NCI-H1436 (cell line): ENCODE results near the gene SRSF12.
"Not testable (repeated sequence)": the region's sequence is repeated elsewhere in the genome, so short reads cannot be mapped to it uniquely, and the experiment has no call there.

Experiments
- DNase-seq: peaks from one replicate; lab custom pipeline; 2025; lab: John Stamatoyannopoulos, UW

Gene SRSF12

GRCh38 chr6:89071036-89071435, 46.8 kb downstream of the SRSF12 start:
- DNase-seq = no peak

GRCh38 chr6:89069536-89070163, 48.2 kb downstream of the SRSF12 start:
- DNase-seq = no peak

- DNase-seq = no peak
Observed at GRCh38 chr6:89068695-89069094, 49.2 kb downstream of the SRSF12 start.

- DNase-seq = no peak
Observed at GRCh38 chr6:89067796-89068195, 50.1 kb downstream of the SRSF12 start.

GRCh38 chr6:89066940-89067646, 50.8 kb downstream of the SRSF12 start:
- no peak for DNase-seq

DNA sequence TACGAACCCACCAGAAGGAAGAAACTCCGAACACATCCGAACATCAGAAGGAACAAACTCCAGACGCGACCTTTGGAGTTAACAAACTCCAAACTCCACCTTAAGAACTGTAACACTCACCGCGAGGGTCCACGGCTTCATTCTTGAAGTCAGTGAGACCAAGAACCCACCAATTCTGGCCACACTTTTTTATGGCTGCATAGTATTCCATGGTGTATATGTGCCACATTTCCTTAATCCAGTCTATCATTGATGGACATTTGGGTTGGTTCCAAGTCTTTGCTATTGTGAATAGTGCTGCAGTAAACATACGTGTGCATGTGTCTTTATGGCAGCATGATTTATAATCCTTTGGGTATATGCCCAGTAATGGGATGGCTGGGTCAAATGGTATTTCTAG, 51.8 kb downstream of the SRSF12 start:
- not testable (repeated sequence) for DNase-seq

DNA sequence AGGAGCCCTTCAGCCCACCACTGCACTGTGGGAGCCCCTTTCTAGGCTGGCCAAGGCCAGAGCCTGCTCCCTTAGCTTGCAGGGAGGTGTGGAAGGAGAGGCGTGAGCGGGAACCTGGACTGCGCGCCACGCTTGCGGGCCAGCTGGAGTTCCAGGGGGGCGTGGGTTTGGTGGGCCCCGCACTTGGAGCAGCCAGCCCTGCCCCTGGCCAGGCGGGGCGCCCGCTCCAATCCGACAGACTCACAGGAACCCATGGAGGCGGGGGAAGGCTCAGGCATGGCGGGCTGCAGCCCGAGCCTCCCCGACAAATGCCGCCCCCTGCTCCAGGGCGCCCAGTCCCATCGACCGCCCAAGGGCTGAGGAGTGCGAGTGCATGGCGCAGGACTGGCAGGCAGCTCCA, 52.9 kb downstream of the SRSF12 start:
- DNase-seq = not testable (repeated sequence)

GRCh38 chr6:89063881-89064280, 54.0 kb downstream of the SRSF12 start:
- DNase-seq = no peak

- no peak for DNase-seq
Observed at GRCh38 chr6:89059227-89059626, 58.6 kb downstream of the SRSF12 start.

GRCh38 chr6:89058627-89059026, 59.2 kb downstream of the SRSF12 start:
- DNase-seq = no peak

GRCh38 chr6:89057759-89058158, 60.1 kb downstream of the SRSF12 start:
- no peak for DNase-seq

GRCh38 chr6:89054208-89054607, 63.7 kb downstream of the SRSF12 start:
- no peak for DNase-seq

GRCh38 chr6:89051676-89052075, 66.2 kb downstream of the SRSF12 start:
- DNase-seq = no peak

DNA sequence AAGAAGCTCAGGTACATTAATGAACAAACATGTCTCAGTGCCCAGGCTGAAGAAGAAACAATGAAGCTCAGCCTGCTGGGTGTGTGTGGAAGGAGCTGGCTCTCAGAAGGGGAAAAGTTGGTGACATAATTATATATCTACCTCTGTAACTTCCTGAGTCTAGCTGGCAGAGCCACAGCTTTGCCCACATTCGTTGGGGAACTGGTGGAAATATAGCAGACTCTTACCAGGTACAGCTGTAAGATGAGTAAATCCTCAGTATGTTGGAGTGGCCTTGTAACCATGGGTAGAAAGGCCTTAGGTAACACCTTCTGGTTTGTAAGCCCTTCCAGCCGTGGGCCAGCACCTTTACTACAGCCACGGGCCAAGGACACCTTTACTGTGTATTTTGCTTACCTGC, 67.2 kb downstream of the SRSF12 start:
- DNase-seq = no peak

GRCh38 chr6:89050155-89050554, 67.7 kb downstream of the SRSF12 start:
- no peak for DNase-seq

DNA sequence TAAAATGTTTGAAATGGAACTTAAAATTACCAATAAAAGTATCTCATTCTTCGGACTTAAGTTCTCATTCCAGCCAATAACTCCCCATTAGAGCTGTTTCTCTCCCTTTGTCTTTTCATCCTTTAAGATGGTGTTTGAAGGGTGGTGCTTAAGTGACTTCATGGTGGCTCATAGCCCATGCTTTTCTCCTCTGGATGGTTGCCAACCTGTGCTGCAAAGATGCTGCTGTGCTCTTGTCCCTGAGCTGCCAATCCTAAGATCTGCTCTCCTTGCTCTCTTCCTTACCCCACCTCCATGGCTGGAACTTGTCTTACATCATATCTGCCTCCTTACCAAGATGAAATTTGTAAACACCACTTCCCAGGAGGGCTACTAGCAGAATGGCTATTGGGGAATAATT, 68.9 kb downstream of the SRSF12 start:
- DNase-seq = no peak

DNA sequence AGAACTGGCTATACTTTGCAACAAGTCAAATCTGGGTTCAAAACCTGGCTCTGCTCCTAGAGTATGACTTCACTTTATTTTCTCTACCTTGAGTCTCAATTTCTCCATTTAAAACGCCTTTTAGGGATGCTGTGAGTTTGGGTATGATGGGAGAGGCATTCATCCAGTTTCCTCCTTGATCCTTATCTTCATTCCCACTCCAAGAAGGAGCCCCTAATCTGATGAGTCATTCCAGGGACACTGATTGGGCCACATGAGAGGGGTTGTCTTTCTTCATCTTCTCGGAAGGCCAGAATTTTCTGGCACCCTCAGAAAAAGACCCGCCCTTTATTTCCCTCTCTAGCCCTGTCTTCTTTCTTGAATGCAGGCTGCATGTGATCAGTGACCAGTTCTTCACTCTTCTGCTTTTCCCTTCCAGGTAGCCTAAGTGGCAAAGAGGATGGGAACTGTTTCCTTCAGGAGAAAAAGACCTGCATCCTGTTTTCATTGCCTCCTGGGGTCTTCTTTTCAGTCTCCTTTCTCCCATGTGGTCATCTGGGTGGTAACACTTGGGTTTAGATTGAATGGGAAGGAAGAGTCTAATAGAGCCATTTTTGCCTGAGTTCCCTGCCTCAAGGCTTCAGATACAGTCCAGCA, 69.5 kb downstream of the SRSF12 start:
- DNase-seq = no peak

GRCh38 chr6:89047473-89047872, 70.4 kb downstream of the SRSF12 start:
- no peak for DNase-seq
